ENCODE measurements around the gene IFRD2. TPM values are rescaled to one million over a fixed set of nuclear protein-coding genes. Genes with fewer than 3 reads are reported as not detected.

Gene IFRD2
- total and polyA plus RNA-seq, 2 experiments from 2014 or later: 80.8 to 91.5 TPM

- TF ChIP-seq ZNF462 (CRISPR knock-in tag; IDR thresholded peaks at IDR 0.05) (no peak), STAT1 (IDR thresholded peaks at IDR 0.05; ENCODE audit: unreplicated experiment) (no peak), EZH2phosphoT487 (IDR thresholded peaks at IDR 0.05; ENCODE audit: unreplicated experiment) (no peak)
- TF ChIP-seq, protein P1, sequence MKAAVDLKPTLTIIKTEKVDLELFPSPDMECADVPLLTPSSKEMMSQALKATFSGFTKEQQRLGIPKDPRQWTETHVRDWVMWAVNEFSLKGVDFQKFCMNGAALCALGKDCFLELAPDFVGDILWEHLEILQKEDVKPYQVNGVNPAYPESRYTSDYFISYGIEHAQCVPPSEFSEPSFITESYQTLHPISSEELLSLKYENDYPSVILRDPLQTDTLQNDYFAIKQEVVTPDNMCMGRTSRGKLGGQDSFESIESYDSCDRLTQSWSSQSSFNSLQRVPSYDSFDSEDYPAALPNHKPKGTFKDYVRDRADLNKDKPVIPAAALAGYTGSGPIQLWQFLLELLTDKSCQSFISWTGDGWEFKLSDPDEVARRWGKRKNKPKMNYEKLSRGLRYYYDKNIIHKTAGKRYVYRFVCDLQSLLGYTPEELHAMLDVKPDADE (IDR thresholded peaks at IDR 0.05): no peak
Observed at GRCh38 chr3:50331364-50331907, 39.2 kb upstream of the IFRD2 start (continued).

GRCh38 chr3:50330330-50330729 is 38.1 kb upstream of the IFRD2 start:
- peaks cover 7% of the 10 kb centered on the region for H3K27me3 Mint-ChIP-seq (ENCODE audit: insufficient read depth, low read depth, poor library complexity)
- TF ChIP-seq CREB1 (CRISPR knock-in tag; IDR thresholded peaks at IDR 0.05; ENCODE audit: low read depth): no peak
- TF ChIP-seq, protein P2, sequence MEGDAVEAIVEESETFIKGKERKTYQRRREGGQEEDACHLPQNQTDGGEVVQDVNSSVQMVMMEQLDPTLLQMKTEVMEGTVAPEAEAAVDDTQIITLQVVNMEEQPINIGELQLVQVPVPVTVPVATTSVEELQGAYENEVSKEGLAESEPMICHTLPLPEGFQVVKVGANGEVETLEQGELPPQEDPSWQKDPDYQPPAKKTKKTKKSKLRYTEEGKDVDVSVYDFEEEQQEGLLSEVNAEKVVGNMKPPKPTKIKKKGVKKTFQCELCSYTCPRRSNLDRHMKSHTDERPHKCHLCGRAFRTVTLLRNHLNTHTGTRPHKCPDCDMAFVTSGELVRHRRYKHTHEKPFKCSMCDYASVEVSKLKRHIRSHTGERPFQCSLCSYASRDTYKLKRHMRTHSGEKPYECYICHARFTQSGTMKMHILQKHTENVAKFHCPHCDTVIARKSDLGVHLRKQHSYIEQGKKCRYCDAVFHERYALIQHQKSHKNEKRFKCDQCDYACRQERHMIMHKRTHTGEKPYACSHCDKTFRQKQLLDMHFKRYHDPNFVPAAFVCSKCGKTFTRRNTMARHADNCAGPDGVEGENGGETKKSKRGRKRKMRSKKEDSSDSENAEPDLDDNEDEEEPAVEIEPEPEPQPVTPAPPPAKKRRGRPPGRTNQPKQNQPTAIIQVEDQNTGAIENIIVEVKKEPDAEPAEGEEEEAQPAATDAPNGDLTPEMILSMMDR (conservative IDR thresholded peaks at IDR 0.05; ENCODE audit: low read depth in 2 of 2): no peak
- TF ChIP-seq ZNF462 (CRISPR knock-in tag; IDR thresholded peaks at IDR 0.05): no peak

More at GRCh38 chr3:50330330-50330729, 38.1 kb upstream of the IFRD2 start:
- H4K20me1 ChIP-seq (replicated peaks; ENCODE audit: insufficient read depth): peaks cover 14% of the 10 kb centered on the region; the same call in 1 of the 2 replicates
- no peak overlapping the region for H3K4me3 Mint-ChIP-seq
- H3K4me1 ChIP-seq (ENCODE audit: insufficient read depth): peaks cover 9% of the 10 kb centered on the region
- H3K9me3 Mint-ChIP-seq: no peaks in the 10 kb centered on the region
- no peak overlapping the region for H2AFZ ChIP-seq
- H3K36me3 Mint-ChIP-seq (ENCODE audit: low read depth): peaks cover 33% of the 10 kb centered on the region
- H3F3A ChIP-seq (replicated peaks; ENCODE audit: low read depth): peaks cover 20% of the 10 kb centered on the region; the same call in 1 of the 2 replicates
- H3K27ac ChIP-seq (ENCODE audit: low read depth): no peak overlapping the region
- no peaks in the 10 kb centered on the region for H3K27me3 ChIP-seq (ENCODE audit: insufficient read depth)
- peaks cover 34% of the 10 kb centered on the region for H3K79me2 ChIP-seq (replicated peaks; ENCODE audit: insufficient read depth)
- DNase-seq (ENCODE audit: low spot score) (no peak), ATAC-seq (no peak)
- no peaks in the 10 kb centered on the region for H3K9me2 ChIP-seq (ENCODE audit: insufficient read depth)
- no peak overlapping the region for H3K4me2 ChIP-seq
- no peak overlapping the region for H3K27ac Mint-ChIP-seq
- H3K36me3 ChIP-seq (ENCODE audit: insufficient read depth): peaks cover 8% of the 10 kb centered on the region
- no peak overlapping the region for H3K4me3 ChIP-seq
- peaks cover 15% of the 10 kb centered on the region; the same call in 1 of the 3 replicates for H3K4me1 Mint-ChIP-seq

Data from GM23338 (cell line).